ENCODE data around the gene ATG12.

The ATG12 gene

DNA sequence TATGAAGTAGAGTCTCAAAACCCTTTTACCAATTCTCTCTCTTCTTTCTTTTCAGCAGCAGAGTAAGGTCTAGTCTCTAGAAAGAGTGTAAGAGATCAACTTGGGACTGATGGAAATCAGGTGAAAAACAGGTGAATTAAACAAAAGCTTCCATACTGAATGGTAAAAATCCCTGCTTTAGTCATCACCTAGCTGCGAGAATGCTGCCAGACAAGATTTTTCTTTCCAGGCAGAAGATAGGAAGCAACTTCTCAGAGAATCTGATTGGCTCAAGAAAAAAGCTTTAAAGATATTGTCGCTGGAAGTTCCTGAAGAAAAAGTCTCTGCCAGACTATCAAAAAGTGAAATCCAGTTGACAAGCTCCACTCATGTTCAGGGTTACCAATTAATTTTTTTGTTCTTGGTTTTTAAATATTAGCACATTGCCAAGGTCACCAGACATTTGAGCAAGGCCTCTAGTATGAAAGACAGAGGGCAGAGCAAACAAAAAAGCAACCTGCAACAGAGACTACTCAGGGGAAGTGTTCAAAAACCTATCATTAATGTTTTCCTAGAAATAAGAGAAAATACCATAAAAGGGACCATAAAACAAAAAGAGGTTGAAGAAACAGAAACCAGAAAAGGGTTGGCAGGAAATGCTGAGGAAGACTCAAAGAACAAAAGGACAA, 34.2 kb downstream of the ATG12 start:
- DNase-seq = no peak

GRCh38 chr5:115801984-115802383, 39.4 kb downstream of the ATG12 start:
- DNase-seq = no peak

- DNase-seq = no peak
Observed at GRCh38 chr5:115801152-115801551, 40.2 kb downstream of the ATG12 start.

DNA sequence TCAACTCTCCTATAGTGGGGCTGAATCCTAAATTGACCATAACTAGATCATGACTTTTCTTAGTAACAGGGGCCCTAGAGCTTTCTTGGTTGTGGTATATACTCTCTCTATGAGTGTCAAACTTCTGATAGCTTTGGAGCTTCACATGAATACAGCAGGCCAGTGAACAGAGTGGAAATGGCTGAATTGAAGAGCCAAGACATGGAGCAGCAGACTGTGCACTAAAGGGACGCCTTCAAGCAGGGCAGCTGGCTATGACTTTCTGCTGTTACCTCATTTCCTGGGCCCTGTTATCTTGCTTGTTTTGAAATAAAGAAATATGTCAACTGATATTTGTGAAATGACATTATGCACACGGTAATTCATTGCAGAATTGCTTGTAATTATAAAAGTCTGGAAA, 41.3 kb downstream of the ATG12 start:
- DNase-seq = no peak

DNA sequence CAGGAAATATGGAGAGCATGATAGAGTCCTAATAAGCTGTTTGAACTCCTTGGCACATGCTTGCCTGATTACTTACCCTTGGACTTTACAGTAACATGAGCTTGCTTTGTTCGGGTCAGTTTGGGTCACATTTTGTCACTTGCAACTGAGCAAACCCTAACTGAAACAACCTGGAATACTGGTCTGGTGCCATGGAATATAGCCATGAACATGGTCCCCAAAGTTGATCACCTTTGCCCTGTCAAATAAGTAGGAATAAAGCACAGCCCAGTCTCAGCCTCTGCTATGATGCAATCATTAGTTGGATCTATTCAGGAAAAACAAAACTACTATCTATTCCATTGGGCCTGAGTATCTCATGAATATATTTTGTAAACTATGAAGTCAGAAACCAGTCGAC, 43.1 kb downstream of the ATG12 start:
- no peak for DNase-seq

- no peak for DNase-seq
Observed at GRCh38 chr5:115796656-115797055, 44.7 kb downstream of the ATG12 start.

- no peak for DNase-seq
Observed at GRCh38 chr5:115795700-115796099, 45.7 kb downstream of the ATG12 start.

DNA sequence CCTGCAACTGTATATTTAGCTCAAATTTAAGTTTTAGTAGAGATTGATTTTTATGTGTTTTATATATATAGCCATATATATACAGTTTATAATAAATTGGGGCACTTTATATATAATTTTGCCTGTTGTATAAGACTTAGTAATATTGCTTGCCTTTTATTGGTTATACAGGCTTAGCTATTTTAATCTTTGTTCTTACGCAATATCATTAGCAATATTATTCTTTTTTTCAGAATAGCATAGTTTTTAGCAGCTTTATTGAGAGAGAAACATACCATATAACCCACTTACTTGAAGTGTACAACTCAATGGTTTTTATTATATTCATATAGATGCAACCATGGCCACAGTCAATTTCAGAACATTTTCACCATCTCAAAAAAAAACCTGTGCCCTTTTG, 52.9 kb downstream of the ATG12 start:
- DNase-seq = no peak

- DNase-seq = no peak
Observed at GRCh38 chr5:115787426-115787825, 53.9 kb downstream of the ATG12 start.

- no peak for DNase-seq
Observed at GRCh38 chr5:115785381-115786065, 55.8 kb downstream of the ATG12 start.

DNA sequence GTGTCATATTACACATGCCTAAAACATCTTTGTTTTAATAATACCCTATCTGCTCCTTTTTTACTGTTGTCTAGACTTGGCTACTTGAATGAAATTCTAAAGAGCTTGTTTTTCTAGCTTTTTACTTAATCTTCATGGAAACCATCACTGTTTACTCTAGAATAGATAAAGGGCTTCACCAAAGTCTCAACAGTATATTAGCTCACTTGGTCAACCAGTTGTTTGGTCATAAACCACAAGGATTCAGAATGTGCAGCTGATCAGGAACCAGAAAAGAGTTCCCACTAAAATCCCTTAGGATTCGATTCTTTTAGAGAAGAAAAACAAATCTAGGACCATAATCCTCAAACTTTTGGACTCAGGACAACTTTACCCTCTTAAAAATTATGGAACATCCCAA, 62.9 kb downstream of the ATG12 start:
- DNase-seq = no peak

All from activated CD4-positive, CD25-positive, alpha-beta regulatory T cell (primary cell).